Measurements from ENCODE around the gene RIT1. TPM values are rescaled to one million over a fixed set of nuclear protein-coding genes. Genes with fewer than 3 reads are reported as not detected.

The RIT1 gene
- total and polyA plus RNA-seq, 2 of the 13 experiments (the other 11 are each of a cell fraction or from before 2014, with no cell fraction given), result 12.2 to 32.2 TPM

GRCh38 chr1:155934097-155934935 lies 23.2 kb upstream of the RIT1 start, which contains the start of gene KHDC4 (continued):
- TF ChIP-seq POGZ (CRISPR knock-in tag; IDR thresholded peaks at IDR 0.05) (peak; percentile 85), NFYC (CRISPR knock-in tag; IDR thresholded peaks at IDR 0.05) (peak; percentile 90), ZNF552 (CRISPR knock-in tag; IDR thresholded peaks at IDR 0.05; ENCODE audit: borderline replicate concordance) (peak; percentile 74; the same call in 1 of the 2 replicates), KLF6 (CRISPR knock-in tag; IDR thresholded peaks at IDR 0.05) (peak; percentile 59), ZNF772 (CRISPR knock-in tag; IDR thresholded peaks at IDR 0.05) (peak; percentile 64; the same call in 1 of the 2 replicates), FOXA1 (IDR thresholded peaks at IDR 0.05) (no peak), FOXA1 (CRISPR knock-in tag; IDR thresholded peaks at IDR 0.05) (0 out of 2 replicates have a peak, but pooled peaks have one; percentile 29), GFI1 (CRISPR knock-in tag; IDR thresholded peaks at IDR 0.05; ENCODE audit: borderline replicate concordance) (no peak), ZNF766 (CRISPR knock-in tag; IDR thresholded peaks at IDR 0.05; ENCODE audit: borderline replicate concordance) (peak; percentile 77; the same call in 1 of the 2 replicates), CEBPG (CRISPR knock-in tag; IDR thresholded peaks at IDR 0.05) (0 out of 2 replicates have a peak, but pooled peaks have one; percentile 7), GMEB1 (CRISPR knock-in tag; IDR thresholded peaks at IDR 0.05; ENCODE audit: borderline replicate concordance) (peak; percentile 99), MAX (IDR thresholded peaks at IDR 0.05) (peak; percentile 73), ZNF331 (CRISPR knock-in tag; IDR thresholded peaks at IDR 0.05) (peak; percentile 80), TARDBP (CRISPR knock-in tag; IDR thresholded peaks at IDR 0.05) (peak; percentile 79; the same call in 1 of the 2 replicates), ARID4A (CRISPR knock-in tag; IDR thresholded peaks at IDR 0.05; ENCODE audit: borderline replicate concordance) (peak; percentile 93), MTF2 (CRISPR knock-in tag; IDR thresholded peaks at IDR 0.05; ENCODE audit: borderline replicate concordance) (0 out of 2 replicates have a peak, but pooled peaks have one; percentile 27), CHCHD3 (CRISPR knock-in tag; IDR thresholded peaks at IDR 0.05) (no peak), ZHX1 (CRISPR knock-in tag; IDR thresholded peaks at IDR 0.05; ENCODE audit: low read depth) (peak; percentile 85), ZBTB2 (CRISPR knock-in tag; IDR thresholded peaks at IDR 0.05; ENCODE audit: low read depth) (0 out of 2 replicates have a peak, but pooled peaks have one; percentile 37)
